Globus pallidus (tissue), 1 donor: ENCODE measurements around the gene TCF3.

Experiments used
- DNase-seq: peaks from one replicate; pipeline ENCODE4 v3.0.0-alpha.2; 2015; ENCODE audit warnings: low spot score

TCF3 gene

DNA sequence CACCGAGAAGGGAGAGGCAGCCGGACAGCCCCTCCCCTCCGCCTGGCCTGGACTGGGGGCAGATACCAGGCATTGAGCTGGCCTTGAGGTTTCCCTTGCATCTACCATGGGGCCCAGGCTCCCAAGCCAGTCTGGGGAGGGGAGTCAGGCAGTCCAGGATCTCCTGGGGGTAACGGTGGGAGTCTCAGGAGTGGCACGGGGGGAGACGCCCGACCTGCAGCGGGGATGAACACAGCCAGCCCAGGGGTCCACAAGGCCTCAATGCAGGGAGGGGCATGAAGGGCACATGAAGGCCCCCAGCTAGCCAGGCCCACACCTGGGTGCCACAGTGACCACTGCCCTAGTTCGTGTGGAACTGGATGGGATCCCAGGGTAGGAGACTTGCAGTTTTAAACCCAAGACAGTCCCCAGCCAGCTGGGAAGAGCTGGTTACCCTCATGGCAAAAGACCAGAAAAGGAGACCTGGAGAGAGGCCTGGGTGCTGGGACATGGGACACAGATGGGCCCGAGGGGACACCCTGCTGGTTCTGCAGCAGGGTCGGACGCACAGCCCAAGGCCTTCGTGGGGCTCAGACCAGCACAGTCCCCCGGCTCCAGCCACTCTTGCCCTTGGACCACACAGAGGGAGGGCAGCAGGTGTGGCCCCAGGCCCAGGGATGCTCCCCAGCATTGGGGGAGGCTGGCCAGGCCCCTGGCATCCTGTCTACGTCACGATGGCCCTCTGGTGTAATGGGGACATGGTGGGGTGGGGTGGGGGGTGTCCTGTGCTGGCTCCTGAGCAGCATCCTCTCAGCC lies 42.5 kb downstream of the TCF3 start:
- DNase-seq: no peak

- DNase-seq: no peak
Measured at GRCh38 chr19:1609103-1609396, 43.4 kb downstream of the TCF3 start.

DNA sequence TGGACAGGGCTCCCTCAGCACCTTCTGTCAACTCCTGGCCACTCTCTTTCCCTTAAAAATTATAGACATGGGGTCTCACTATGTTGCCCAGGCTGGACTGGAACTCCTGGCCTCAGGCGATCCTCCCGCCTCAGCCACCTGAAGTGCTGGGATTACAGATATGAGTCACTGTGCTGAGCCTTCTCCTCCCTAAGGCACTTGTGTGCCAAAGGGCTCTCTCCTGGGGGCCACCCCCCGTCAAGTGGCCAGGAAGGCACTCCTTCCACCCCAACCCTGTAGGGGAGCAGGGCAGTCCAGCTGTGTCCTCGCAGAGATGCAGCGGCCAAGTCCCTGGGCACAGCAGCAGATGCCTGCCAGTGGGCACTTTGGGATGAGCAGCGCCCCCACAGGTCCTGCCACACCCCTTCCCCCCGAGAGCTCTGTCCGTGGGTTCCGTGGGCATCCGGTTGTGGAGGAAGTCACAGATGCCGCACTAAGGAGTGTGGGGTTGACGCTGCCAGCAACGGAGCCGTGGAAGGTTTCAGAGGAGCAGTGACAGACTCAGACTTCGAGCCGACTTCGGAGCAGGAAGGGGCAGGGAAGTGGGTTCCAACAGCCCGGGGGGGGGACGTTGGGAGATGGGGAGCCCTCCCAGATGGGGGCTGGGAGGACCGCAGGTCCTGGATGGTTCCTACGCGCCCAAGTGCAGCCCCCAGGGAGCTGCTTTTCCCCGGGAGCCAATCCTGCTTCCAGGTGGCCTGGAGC lies 43.9 kb downstream of the TCF3 start:
- DNase-seq: no peak

GRCh38 chr19:1606138-1606651 lies 46.2 kb downstream of the TCF3 start:
- DNase-seq: no peak

DNA sequence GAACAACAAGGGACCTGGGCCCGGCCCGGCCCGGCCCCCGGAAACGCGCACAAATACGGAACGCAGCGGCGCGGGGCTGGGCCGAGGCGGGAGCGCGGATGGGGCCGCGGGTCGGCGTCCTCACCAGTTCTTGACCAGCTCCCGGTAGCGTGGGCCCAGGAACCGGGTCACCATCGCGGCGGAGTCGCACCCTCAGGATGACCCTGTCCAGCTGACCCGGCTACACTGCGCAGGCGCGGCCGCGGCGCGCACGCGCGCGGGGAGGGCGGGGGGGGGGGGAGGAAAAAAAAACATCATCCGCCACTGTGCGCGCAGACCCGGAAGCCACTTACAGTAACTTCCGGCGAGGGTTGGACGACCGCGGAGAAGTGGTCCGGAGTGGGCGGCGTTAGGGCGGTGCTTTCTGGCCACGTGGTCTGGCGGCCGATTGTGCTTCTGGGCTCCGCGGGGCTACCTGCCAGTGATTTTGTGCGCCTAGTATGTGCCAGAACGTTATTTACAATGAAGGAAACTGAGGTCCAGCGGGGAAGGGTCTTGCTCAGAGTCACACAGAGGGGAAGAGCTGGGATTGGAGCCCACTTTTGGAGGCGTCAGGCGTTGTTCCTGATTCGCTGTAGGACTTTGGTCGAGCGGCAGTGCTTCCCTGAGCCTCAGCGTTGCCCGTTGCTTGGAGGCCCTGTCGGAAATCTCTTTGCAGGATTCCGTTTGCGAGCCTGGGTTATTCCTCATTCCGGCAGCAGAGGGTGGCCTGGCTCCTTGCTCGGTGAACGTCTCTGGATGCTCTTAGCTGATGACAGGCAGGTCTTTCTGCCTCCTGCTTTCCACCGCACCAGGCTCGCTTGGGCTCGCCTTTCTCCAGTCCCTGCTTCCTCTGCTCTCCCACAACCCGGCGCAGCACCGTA lies 46.9 kb downstream of the TCF3 start, which contains the start of gene UQCR11:
Gene UQCR11 (minus strand): TSS at position 227 of the 902 bp plus-strand sequence. CDS start 53 bp downstream, at position 174.
- peak; percentile 97 for DNase-seq

DNA sequence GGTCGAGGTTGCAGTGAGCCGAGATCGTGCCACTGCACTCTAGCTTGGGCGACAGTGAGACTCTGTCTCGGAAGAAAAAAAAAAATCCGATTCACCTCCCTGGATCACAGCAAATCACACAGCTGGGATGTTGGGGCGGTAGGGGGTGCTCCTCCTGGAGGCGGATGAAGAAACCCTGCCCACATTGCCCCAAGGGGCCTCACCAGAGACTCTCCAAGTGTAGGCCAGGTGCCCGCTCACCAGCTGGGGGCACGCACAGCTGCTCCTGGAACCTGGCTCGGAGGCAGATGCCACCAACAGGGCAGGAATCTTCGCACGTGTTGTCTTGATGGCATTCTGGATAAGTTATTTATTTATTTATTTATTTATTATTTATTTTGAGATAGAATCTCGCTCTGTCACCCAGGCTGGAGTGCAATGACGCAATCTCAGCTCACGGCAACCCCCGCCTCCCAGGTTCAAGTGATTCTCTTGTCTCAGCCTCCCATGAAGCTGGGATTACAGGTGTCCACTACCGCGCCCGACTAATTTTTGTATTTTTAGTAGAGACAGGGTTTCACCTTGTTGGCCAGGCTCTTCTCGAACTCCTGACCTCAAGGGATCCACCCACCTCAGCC lies 50.2 kb downstream of the TCF3 start:
- DNase-seq: no peak

DNA sequence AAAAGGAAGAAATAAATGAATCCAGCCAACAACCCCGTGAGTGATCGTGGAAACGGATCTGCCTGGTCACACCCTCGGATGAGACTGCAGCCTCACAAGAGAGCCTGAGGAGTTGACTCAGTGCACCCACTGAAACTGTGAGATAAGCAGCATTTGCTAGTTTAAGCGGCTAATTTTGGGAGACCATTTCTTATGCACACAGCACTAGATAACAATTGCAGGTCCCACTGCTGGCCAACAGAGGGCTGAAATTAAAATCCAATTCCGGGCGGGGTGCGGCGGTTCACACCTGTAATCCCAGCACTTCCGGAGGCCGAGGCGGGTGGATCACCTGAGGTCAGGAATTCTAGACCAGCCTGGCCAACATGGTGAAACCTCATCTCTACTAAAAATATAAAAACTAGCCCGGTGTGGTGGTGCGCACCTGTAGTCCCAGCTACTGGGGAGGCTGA lies 50.8 kb downstream of the TCF3 start:
- DNase-seq: no peak

DNA sequence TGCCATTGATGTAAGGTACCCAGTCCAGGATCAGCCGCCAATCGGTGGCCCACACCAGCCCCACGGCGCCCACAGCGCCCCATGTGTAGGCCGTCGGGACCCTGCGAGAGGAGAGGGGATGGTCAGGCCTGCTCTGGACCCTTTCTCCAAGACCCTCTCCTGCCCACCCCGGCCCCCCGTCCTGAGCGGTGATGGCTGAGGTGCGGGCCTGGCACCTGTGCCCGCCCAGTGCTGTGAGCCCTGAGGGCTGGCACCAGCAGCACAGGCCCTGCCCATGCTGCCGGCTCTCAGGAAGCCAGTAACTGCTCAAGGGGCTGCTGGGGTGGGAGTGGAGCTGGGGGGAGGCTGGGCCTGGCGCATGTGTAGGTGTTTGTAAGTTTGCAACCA lies 53.0 kb downstream of the TCF3 start:
- no peak for DNase-seq

DNA sequence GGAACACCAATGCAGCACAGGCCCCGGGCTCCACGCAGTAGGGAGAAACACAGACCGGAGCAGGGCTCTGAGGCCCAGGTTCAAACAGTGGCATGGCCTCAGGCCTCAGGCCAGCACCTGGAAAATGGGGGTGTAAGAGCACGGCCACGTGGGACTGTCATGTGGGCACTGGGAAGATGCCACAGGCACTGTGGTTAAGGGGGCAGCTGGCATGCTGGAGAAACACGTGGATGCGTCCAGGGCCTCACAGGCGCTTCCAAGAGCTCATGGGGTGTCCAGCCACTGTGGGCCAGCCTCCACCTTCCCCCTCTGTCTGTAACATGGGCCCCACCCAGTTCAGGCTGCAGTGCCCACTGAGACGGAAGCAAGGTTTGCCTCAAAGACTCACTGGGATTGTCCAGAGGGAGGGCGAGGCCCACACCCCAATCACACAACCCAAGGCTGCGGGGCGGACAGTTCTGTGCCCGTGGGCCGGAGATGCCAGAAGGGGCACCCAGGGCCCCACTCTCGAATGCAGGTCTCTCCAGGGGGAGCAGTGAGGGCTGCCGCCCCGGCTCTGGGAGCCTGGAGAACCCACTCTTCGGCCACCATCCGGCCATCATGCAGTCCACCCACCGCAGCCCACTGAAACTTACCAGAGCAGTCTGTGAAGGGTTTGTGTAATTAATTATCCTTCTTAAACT lies 53.5 kb downstream of the TCF3 start:
- no peak for DNase-seq

DNA sequence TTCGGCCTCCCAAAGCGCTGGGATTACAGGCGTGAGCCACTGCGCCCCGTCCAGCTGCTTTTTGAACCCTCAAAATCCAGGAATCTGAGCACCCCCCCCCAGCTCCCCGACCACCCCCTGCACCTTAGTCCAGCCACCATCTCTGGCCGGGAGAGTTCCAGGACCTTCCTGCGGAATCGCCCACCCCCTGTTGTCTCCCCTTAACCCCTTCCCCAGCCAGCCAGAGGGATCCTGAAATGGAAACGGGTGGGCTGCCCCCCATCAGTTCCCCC lies 59.0 kb downstream of the TCF3 start:
- DNase-seq: no peak

DNA sequence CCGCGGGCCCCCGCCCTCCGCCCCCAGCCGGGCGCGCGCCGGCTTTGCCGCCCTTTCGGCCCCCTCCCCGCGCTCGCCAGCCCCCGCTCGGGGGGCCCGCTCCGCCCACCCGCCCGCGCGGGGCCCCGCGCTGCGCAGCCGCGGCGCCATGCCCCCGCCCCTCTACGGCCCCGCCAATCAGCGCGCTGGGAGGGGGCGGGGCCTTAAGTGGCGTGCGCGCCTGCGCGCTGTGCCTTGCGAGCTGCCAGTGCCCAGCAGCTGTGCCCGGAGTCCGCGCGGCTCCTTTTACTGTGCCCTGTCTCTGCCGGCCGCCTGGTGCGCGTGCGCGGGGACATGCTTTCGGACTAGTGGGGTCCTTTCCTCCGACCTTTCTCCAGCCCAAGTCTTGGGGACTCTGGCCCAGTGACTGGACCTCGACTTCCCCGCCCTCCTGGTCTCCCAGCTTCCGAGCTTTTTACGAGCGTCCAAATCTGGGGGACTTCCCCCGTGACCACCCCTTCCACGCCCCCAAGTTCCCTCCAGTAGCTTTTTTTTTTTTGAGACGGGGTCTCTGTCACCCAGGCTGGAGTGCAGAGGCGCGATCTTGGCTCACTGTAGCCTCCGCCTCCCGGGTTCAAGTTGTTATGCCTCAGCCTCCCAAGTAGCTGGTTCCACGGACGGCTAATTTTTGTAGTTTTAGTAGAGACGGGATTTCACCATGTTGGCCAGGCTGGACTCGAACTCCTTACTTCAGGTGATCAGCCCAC lies 59.5 kb downstream of the TCF3 start, which contains the start of gene MBD3:
Gene MBD3 (minus strand): TSS at position 111 of the 746 bp plus-strand sequence. CDS start 234 bp downstream, outside the sequence.
- DNase-seq: peak; percentile 94

GRCh38 chr19:1592024-1592754 lies 60.2 kb downstream of the TCF3 start:
- DNase-seq: peak; percentile 86

GRCh38 chr19:1591421-1592023 lies 60.9 kb downstream of the TCF3 start:
- DNase-seq: no peak

- DNase-seq: no peak
Measured at GRCh38 chr19:1590641-1591397, 61.6 kb downstream of the TCF3 start.

DNA sequence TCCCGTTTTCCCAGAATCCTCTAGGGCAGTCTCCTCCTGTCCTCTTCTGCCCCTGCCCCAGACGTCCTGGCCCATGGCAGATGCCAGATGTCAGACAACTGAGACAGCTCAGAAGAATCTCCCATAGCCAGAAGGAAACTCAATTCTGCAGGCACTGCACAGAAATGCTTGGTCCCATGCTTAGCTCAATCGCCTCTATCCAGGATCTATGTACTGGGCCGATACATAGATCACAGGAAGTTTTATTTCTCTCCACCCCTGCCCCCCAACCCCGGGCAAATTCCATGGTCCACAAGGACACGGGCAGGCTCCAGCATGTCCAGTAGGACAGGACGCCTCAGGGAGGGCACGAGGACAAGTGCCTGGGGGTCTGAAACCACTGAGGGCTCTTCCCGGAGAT lies 64.5 kb downstream of the TCF3 start:
- DNase-seq: no peak

GRCh38 chr19:1585243-1585580 lies 67.2 kb downstream of the TCF3 start:
- no peak for DNase-seq

- no peak for DNase-seq
Measured at GRCh38 chr19:1584500-1585242, 67.7 kb downstream of the TCF3 start.

- no peak for DNase-seq
Measured at GRCh38 chr19:1582201-1582600, 70.2 kb downstream of the TCF3 start.
